GM10266 (cell line): Measurements from ENCODE around the gene DACH2.

Experiments used
- DNase-seq: peaks from one replicate; pipeline ENCODE4 v3.0.0; 2012; ENCODE audit errors: extremely low spot score
- CTCF ChIP-seq: IDR thresholded peaks from 2 replicates; pipeline ENCODE4 v1.5.1; 2012; ENCODE audit warnings: mild to moderate bottlenecking, low read depth; ENCODE audit not compliant: control insufficient read depth, insufficient read depth; ENCODE audit errors: missing control alignments

DACH2 gene

GRCh38 chrX:86148024-86148511 is at the start of gene DACH2:
DACH2 (plus strand) TSS chrX:86148451.
- DNase-seq: no peak
- no peak for TF ChIP-seq CTCF

- no peak for TF ChIP-seq CTCF
- no peak for DNase-seq
Observed at GRCh38 chrX:86102341-86102740, 45.9 kb upstream of the DACH2 start.

GRCh38 chrX:86103061-86103460 is 45.2 kb upstream of the DACH2 start:
- no peak for TF ChIP-seq CTCF
- DNase-seq: no peak

GRCh38 chrX:86104526-86104925 is 43.7 kb upstream of the DACH2 start:
- no peak for DNase-seq

GRCh38 chrX:86121916-86122315 is 26.3 kb upstream of the DACH2 start:
- TF ChIP-seq CTCF: no peak
- no peak for DNase-seq

More at GRCh38 chrX:86104526-86104925, 43.7 kb upstream of the DACH2 start:
- TF ChIP-seq CTCF: no peak

- DNase-seq: no peak
- TF ChIP-seq CTCF: peak; percentile 32
Observed at GRCh38 chrX:86133761-86134160, 14.5 kb upstream of the DACH2 start.

GRCh38 chrX:86137071-86137470 is 11.2 kb upstream of the DACH2 start:
- DNase-seq: no peak
- TF ChIP-seq CTCF: no peak
